GM19193 (cell line): ENCODE data around the gene RAB3GAP2.

ENCODE experiments used
- POLR2A ChIP-seq: IDR thresholded peaks from 4 replicates; pipeline ENCODE4 v1.6.1; 2011; ENCODE audit not compliant: insufficient read depth, insufficient read length; ENCODE audit errors: extremely low read depth

Gene RAB3GAP2

DNA sequence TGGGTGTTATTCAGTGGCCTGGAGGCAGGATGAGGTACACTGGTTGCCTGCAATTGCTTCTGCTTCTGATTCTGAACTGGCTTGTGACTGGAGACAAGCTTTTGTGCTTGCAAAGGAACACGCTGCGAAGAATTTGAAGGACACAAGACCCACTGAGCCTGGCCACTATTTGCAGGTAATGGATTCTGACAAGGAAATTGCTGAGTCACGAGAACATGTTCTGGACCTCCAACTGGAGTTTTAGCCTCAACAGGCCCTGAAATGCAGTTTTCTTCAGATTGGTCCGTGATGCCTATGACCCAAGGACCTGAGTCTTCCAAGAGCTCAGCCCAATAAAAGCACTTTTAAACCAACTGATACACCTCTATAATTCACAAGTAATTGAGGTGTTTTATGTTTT is 4.6 kb downstream of the RAB3GAP2 start:
- no peak for TF ChIP-seq POLR2A

DNA sequence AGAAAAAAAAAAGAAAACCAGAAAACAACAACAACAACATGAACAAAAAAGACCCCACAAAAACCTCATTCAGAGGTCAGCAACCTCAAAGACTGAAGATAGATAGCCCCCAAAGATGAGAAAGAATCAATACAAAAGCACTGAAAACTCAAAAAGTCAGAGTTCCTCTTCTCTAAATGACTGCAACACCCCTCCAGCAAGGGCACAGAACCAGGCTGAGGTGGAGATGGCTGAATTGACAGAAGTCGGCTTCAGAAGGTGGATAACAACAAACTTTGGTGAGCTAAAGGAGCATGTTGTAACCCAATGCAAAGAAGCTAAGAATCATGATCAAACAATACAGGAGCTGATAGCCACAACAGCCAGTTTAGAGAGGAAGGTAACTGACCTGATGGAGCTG is 17.0 kb downstream of the RAB3GAP2 start:
- no peak for TF ChIP-seq POLR2A

DNA sequence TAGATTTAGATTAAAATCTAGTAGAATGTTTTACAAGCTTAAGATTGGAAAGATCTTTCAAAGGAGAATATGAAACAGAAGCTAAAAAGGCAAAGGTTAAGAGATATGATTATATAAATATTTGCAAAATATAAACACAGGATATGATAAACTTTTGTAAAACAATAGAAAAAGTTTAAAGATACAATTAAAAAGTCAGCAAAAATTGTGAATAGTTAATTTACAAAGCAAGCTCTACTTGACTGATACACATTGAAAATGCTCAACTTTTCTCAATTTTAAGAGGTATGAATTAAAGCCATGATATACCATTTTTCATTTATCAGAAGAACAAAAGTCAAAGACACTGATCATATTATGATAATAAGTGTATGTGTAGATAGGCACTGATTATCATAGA is 21.0 kb downstream of the RAB3GAP2 start:
- TF ChIP-seq POLR2A: no peak

DNA sequence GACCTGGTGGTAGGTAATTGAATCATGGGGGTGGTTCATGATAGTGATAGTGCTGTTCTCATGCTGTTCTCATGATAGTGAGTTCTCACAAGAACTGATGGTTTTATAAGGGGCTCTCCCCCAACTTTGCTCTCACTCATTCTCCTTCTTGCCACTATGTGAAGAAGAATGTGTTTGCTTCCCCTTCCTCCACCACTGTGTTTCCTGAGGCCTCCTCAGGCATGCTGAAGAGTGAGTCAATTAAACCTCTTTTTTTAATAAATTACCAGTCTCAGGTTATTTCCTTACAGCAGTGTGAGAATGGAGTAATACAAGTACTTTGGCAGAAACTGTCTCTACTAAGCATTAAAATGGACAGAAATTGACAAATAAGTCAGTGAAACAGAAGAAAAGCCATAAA is 21.6 kb downstream of the RAB3GAP2 start:
- TF ChIP-seq POLR2A: no peak

DNA sequence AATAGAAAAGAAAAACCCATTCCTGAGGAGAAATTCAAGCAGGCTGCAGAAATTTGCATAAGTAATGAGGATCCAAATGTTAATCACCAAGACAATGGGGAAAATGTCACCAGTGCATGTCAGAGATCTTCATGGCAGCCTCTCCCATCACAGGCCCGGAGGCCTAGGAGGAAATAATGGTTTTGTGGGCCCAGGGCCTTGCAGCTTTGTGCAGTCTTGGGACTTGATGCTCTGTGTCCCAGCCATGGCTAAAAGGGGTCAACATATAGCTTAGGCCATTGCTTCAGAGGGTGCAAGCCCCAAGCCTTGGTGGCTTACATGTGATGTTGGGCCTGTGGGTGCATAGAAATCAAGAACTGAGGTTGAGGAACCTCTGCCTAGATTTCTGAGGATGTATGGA is 22.7 kb downstream of the RAB3GAP2 start:
- no peak for TF ChIP-seq POLR2A

DNA sequence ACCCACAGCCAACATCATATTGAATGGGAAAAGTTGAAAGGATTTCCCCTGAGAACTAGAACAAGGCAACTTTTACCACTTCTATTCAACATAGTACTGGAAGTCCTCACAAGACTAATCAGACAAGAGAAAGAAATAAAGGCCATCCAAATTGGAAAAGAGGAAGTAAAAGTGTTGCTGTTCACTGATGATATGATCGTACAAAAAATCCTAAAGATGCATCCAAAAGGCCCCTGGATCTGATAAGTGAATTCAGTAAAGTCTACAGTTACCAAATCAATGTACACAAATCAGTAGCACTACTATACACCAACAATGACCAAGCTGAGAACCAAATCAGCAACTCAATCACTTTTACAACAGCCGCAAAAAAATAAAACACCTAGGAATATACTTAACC is 28.3 kb downstream of the RAB3GAP2 start:
- no peak for TF ChIP-seq POLR2A

DNA sequence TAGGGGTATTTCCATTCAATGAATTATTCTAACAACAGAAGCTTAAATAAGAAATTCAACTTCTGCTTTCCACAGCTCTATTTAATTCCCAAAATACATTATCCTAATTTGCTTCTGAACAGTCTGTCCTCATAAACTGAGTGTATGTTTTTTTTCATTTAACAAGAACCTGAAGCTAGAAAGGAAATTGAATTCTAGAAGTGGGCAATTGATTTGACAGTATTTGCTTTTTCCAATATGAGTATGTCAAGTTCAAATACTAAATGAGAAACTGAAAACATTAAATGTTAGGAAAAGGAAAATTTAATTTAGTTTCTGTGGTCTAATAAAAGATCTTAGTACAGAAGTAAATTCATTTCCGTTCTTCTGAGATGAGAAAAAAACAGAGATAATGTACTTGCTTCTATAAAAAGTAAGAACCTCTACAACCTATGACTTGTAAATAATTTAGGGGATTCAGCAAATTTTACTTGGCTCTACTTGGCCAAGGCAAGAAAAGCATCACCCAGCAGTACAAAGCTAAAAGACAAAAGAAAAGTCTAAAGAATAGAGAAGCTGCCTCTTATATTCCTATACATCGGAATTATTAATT is 31.1 kb downstream of the RAB3GAP2 start:
- no peak for TF ChIP-seq POLR2A

DNA sequence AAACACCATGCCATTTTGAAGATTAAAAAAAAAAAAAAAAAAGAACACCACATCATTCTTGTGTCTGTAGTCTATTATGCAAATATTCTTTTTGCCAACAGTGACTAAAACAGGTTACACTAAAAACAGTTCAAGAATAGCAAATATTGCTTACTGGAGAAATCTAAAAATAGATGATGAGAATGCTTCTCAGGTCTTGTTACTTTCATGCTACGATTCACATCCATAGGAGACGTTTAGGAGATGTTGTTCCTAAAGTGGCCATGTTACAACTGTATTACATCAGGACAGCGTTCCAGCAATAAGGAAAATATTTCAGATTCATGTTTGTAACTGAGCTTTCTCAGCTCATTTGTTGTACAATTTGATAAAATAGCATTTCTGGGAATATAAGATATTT is 32.3 kb downstream of the RAB3GAP2 start:
- TF ChIP-seq POLR2A: no peak

DNA sequence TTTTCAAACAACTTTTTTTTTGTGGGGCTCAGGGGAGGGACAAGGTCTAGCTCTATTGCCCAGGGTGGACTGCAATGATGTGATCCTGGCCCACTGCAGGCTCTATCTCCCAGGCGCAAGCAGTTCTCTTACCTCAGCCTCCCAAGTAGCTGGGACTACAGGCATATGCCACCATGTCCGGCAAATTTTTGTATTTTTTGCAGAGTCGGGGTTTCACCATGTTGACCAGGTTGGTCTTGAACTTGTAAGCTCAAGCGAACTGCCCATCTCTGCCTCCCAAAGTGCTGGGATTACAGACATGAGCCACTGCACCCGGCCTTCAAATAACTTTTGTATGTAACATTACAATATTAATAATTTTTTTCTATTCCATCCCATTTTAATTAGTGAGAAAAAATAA is 33.0 kb downstream of the RAB3GAP2 start:
- TF ChIP-seq POLR2A: no peak

DNA sequence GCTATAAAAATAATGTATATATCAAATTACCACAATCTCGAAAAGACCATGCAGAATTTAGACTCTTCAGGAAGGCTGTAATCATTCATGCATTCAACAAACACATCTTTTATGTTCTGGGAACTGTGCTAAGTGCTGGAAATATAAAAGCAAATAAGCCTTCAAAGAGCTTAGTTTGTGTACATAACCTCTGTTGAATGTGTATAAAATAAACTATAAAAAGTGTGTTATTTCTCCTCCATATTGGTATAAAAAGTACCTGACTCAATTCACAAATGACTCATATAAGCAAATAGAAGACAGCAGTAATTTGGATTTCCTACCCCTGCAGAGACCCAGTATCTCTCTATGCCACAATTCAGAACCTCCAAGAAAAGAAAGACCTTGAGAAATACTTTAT is 36.8 kb downstream of the RAB3GAP2 start:
- TF ChIP-seq POLR2A: no peak

DNA sequence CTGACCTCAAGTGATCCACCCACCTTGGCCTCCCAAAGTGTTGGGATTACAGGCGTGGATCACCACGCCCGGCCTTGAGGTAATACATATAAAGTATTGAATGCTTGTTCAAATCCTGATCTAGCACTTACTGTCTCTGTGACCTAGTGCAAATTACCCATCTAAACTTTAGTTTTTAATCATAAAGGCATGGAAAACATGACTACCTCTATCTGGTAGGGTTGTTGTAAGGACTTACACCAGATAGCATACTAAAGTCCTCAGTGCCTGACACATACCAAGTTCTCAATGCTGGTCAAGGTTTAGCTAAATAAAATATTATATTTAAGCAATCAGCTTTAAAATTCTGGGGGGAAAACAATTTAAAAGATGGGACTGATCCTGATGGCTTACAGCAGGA is 38.3 kb downstream of the RAB3GAP2 start:
- no peak for TF ChIP-seq POLR2A

DNA sequence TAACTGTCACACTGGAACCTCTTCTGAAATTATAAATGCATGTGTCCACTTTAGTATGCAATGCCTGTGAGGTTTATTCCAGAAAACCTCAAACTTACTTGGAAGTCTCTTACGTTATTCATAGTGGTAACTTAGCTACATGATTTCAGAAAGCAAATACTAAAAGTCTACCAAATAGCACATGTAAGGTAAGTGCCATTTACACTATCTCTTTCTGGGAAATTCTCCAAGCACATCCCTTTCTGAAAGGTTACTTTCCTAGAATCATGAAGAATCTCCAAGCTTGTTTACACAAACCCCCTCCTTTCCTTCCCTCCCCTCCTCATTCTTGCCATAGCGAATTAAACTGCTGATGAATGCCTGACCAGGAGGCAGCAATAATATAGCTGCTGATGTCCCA is 42.5 kb downstream of the RAB3GAP2 start:
- no peak for TF ChIP-seq POLR2A

DNA sequence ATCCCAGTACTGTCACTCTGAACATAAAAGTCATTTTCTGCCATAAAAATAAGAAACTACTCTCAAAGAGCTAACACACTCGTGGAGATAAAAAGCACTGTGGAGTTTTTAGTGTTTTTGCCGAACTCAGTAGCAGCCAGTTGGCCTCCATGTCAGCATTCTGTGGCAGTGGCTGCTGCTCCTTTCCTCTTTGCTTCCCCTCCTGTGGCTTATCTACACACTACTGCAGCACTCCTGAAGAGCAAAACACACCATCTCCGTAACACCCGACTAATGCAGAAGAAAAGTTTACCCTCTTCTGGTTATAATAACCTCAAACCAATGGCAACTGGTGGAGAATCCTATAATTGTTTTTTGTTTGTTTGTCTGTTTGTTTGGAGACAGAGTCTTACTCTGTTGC is 44.9 kb downstream of the RAB3GAP2 start:
- no peak for TF ChIP-seq POLR2A

DNA sequence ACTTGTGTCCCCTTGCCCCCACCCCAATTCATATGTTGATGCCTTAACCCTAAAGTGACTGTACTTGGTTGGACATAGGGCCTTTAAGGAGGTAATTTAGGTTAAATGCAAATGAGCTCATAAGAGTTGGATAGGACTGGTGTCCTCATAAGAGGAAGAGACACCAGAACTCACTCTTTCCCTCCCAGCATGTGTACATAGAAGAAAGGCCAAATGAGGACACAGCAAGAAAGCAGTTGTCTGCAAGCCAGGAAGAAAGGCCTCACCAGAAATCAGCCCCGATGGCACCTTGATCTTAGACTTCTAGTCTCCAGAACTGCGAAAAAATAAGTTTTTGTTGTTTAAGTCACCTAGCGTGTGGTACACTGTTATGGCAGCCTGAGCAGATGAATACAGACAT is 45.5 kb downstream of the RAB3GAP2 start:
- no peak for TF ChIP-seq POLR2A

DNA sequence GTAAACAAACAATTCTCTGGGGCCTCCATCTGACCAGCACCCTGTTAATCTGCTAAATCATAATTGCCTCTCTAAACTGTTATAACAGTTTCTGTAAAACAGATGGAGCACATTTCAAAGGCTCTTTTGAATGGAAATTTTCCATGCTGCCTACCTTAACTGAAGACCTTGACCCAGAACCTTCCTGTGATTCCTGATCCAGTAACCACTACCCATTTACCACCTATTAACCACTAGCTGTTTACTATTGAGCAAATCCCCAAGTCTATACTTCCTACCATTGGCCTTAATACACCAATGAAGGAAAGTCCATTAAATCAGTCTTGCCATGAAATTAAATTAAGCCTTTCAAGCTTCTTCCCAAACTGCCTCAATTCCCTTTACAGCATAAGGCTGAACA is 46.3 kb downstream of the RAB3GAP2 start:
- TF ChIP-seq POLR2A: no peak

DNA sequence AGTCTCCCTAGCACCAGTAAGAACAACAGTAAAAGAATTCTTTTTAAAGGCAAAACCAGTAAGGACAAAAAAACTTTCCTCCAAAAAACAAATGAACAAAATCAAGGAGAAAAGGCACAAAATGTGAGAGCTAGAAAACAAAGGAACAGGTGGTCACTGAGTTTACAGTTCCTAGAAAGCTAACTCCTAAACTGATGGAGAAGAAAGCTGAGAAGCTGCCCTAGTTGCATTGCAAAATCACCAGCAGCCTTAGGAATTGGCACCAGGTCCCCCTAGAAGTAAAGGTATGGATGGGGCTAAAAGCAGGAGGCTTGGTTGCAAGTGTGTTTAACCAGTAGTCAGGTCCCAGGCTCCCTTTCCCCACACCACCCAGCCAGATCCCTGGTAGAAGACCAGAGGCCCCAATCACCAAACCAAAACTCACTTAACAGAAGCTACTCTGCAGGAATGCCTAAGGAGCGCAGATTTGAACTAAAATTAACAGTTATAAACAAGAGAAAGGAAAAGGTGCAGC is 47.6 kb downstream of the RAB3GAP2 start:
- TF ChIP-seq POLR2A: no peak

DNA sequence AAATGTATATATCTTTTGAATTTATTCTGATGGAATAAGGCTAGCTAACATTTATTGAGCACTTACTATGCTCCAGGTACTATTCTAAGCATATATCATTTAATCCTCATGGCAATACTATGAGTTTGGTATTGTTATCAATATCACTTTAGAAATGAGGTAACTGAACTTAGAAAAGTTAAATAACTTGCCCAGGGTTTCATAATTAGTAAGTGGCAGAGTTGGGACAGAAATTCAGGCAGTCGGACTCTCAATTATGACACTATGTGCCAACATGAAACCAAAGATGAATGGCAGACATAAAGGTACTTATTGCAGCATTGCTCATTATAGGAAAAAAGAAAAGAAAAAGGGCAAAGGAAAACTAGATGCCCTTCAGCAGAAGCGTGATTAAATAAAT is 48.2 kb downstream of the RAB3GAP2 start:
- no peak for TF ChIP-seq POLR2A
